Prostate gland (tissue), 2 donors: ENCODE measurements around the gene LPP.

ENCODE experiments used
- POLR2A ChIP-seq: fragments of 450-650 bp; IDR thresholded peaks from one replicate; pipeline ENCODE4 v1.6.1; 2016; ENCODE audit warnings: antibody characterized with exemption, mild to moderate bottlenecking
- TF ChIP-seq, protein P1 (sequence below), 4 experiments: fragments of 200-600 bp in 2 of 4; fragments of 450-650 bp in 2 of 4; sonication (generic) in 2 of 4; IDR thresholded peaks; 1 replicate in 3 of 4; 2 replicates in 1 of 4; pipeline ENCODE4 v1.5.1; 2016 to 2019; ENCODE audit warnings: antibody characterized with exemption in 4 of 4, mild to moderate bottlenecking in 2 of 4, moderate library complexity in 2 of 4

DNA sequence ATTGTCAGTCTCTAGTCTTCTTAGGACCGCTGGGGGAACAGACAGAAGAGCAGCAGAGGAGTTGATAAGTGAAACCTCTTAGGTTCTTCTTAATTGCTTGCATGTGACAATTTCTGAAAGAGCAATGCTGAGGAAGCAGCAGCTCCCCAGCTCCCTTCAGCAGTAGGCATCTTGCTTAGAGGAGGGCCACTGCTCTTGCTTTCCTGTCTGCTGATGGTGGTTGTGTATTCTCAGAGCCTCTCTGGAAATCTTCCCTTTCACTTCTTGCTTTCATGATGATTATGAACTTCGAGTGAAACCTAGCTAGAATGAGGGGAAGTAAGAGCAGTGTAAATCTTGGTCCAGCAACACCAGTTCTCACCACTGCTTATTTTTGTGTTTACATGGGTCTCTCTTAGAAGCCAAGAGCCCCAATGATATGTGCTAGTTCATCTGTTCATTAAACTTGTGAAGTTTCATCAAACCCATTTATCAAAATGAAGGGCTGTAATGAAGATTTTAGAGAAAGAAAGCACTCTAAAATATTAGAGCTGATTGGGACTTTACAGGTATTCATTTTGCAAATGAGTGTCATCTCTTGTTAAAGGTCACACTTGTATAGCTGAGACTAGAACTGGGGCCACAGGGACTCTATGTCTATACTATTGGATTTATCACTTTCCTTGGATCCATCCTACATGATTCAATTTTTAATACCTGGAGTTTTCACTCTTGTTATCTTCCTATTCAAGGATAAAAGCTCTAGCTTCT lies 246.7 kb downstream of the LPP start:
- TF ChIP-seq, protein P1, sequence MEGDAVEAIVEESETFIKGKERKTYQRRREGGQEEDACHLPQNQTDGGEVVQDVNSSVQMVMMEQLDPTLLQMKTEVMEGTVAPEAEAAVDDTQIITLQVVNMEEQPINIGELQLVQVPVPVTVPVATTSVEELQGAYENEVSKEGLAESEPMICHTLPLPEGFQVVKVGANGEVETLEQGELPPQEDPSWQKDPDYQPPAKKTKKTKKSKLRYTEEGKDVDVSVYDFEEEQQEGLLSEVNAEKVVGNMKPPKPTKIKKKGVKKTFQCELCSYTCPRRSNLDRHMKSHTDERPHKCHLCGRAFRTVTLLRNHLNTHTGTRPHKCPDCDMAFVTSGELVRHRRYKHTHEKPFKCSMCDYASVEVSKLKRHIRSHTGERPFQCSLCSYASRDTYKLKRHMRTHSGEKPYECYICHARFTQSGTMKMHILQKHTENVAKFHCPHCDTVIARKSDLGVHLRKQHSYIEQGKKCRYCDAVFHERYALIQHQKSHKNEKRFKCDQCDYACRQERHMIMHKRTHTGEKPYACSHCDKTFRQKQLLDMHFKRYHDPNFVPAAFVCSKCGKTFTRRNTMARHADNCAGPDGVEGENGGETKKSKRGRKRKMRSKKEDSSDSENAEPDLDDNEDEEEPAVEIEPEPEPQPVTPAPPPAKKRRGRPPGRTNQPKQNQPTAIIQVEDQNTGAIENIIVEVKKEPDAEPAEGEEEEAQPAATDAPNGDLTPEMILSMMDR (IDR thresholded peaks at IDR 0.05) = no peak
- no peak for TF ChIP-seq POLR2A
